H9 (cell line): Measurements from ENCODE around the gene HOXC12. TPM values are rescaled to one million over a fixed set of nuclear protein-coding genes. Genes with fewer than 3 reads are reported as not detected.

Source experiments
- DNase-seq: peaks from one replicate; pipeline ENCODE4 v3.0.0-alpha.2; 2017
- H2AFZ ChIP-seq: one replicate; pipeline ENCODE4 v1.6.1; 2013; ENCODE audit warnings: mild to moderate bottlenecking, low read length, control low read depth, moderate library complexity
- H2AK5ac ChIP-seq: 2 replicates; pipeline ENCODE4 v1.6.1; 2013; ENCODE audit warnings: low read length, control low read depth, mixed read lengths; ENCODE audit not compliant: insufficient read length
- H2BK120ac ChIP-seq: one replicate; pipeline ENCODE4 v1.6.1; 2013; ENCODE audit warnings: low read depth, mild to moderate bottlenecking, low read length, control low read depth, inconsistent platforms; ENCODE audit not compliant: poor library complexity, severe bottlenecking
- H2BK12ac ChIP-seq: 2 replicates; pipeline ENCODE4 v1.6.1; 2013; ENCODE audit warnings: low read length, control low read depth, mixed read lengths, low read depth; ENCODE audit not compliant: insufficient read length
- H2BK15ac ChIP-seq: 2 replicates; pipeline ENCODE4 v1.6.1; 2013; ENCODE audit warnings: low read depth, low read length, control low read depth
- H2BK20ac ChIP-seq: one replicate; pipeline ENCODE4 v1.6.1; 2013; ENCODE audit warnings: low read depth, mild to moderate bottlenecking, low read length, control low read depth, inconsistent platforms; ENCODE audit not compliant: poor library complexity, severe bottlenecking
- H2BK5ac ChIP-seq: 2 replicates; pipeline ENCODE4 v1.6.1; 2013; ENCODE audit warnings: low read length, control low read depth, mixed read lengths; ENCODE audit not compliant: insufficient read length
- H3K14ac ChIP-seq: 2 replicates; pipeline ENCODE4 v1.6.1; 2013; ENCODE audit warnings: low read length, control low read depth; ENCODE audit not compliant: insufficient read depth
- H3K18ac ChIP-seq: 2 replicates; pipeline ENCODE4 v1.6.1; 2013; ENCODE audit warnings: low read depth, mild to moderate bottlenecking, mixed read lengths, low read length, control low read depth; ENCODE audit not compliant: insufficient read length
- H3K23ac ChIP-seq: 2 replicates; pipeline ENCODE4 v1.6.1; 2013; ENCODE audit warnings: low read length, control low read depth, mixed read lengths, low read depth; ENCODE audit not compliant: insufficient read length
- H3K23me2 ChIP-seq: 2 replicates; pipeline ENCODE4 v1.6.1; 2013; ENCODE audit warnings: low read depth, mild to moderate bottlenecking, mixed read lengths, low read length, control low read depth; ENCODE audit not compliant: insufficient read length, poor library complexity, severe bottlenecking
- H3K27ac ChIP-seq: 2 replicates; pipeline ENCODE4 v1.5.1; 2013; ENCODE audit warnings: low read length, control low read depth, mixed read lengths, low read depth; ENCODE audit not compliant: insufficient read length
- H3K27me3 ChIP-seq: 2 replicates; pipeline ENCODE4 v1.6.1; 2013; ENCODE audit warnings: low read length, control low read depth, inconsistent platforms; ENCODE audit not compliant: insufficient read depth
- H3K4ac ChIP-seq: 2 replicates; pipeline ENCODE4 v1.6.1; 2013; ENCODE audit warnings: low read depth, mild to moderate bottlenecking, control low read depth, inconsistent platforms, low read length, moderate library complexity
- H3K4me1 ChIP-seq: 2 replicates; pipeline ENCODE4 v1.6.1; 2013; ENCODE audit warnings: low read length, control low read depth, inconsistent platforms; ENCODE audit not compliant: insufficient read depth
- H3K4me2 ChIP-seq: 2 replicates; pipeline ENCODE4 v1.6.1; 2013; ENCODE audit warnings: low read length, control low read depth, mixed read lengths; ENCODE audit not compliant: insufficient read length, insufficient read depth
- H3K56ac ChIP-seq: 2 replicates; pipeline ENCODE4 v1.6.1; 2013; ENCODE audit warnings: low read depth, mild to moderate bottlenecking, mixed read lengths, low read length, control low read depth; ENCODE audit not compliant: insufficient read length
- H3K79me1 ChIP-seq: 2 replicates; pipeline ENCODE4 v1.6.1; 2013; ENCODE audit warnings: low read depth, mild to moderate bottlenecking, moderate library complexity, low read length, control low read depth, inconsistent platforms; ENCODE audit not compliant: insufficient read depth, poor library complexity, severe bottlenecking
- H3K79me2 ChIP-seq: 2 replicates; pipeline ENCODE4 v1.6.1; 2013; ENCODE audit warnings: low read length, control low read depth, inconsistent platforms; ENCODE audit not compliant: insufficient read depth
- H3K9ac ChIP-seq: 2 replicates; pipeline ENCODE4 v1.6.1; 2013; ENCODE audit warnings: low read length, control low read depth, mixed read lengths; ENCODE audit not compliant: insufficient read length; ENCODE audit errors: extremely low read depth
- H3K9me3 ChIP-seq: one replicate; pipeline ENCODE4 v1.6.1; 2013; ENCODE audit warnings: low read depth, low read length, inconsistent platforms; ENCODE audit not compliant: control insufficient read depth
- H3T11ph ChIP-seq: one replicate; pipeline ENCODE4 v1.6.1; 2013; ENCODE audit warnings: mild to moderate bottlenecking, low read length, control low read depth, inconsistent platforms
- H4K20me1 ChIP-seq: one replicate; pipeline ENCODE4 v1.6.1; 2013; ENCODE audit not compliant: control insufficient read depth, insufficient read length, insufficient read depth
- H4K5ac ChIP-seq: 2 replicates; pipeline ENCODE4 v1.6.1; 2013; ENCODE audit warnings: low read depth, mild to moderate bottlenecking, mixed read lengths, low read length, control low read depth; ENCODE audit not compliant: insufficient read length
- H4K8ac ChIP-seq: replicated peaks from 2 replicates; pipeline ENCODE4 v1.6.1; 2013; ENCODE audit warnings: low read length, control low read depth, mixed read lengths, low read depth; ENCODE audit not compliant: insufficient read length
- H4K91ac ChIP-seq: 2 replicates; pipeline ENCODE4 v1.6.1; 2013; ENCODE audit warnings: low read depth, mild to moderate bottlenecking, moderate library complexity, mixed read lengths, low read length, control low read depth; ENCODE audit not compliant: insufficient read length
- H3K27ac Mint-ChIP-seq, 3 experiments: 2 replicates in 2 of 3; 3 replicates in 1 of 3; pipeline ENCODE4 v1.8.0; 2020 to 2021; ENCODE audit warnings: mixed read lengths in 3 of 3, mild to moderate bottlenecking in 1 of 3, moderate library complexity in 1 of 3
- H3K27me3 Mint-ChIP-seq: 2 replicates; pipeline ENCODE4 v1.8.0; 2021; ENCODE audit warnings: low read depth, mild to moderate bottlenecking, moderate library complexity, mixed read lengths
- H3K36me3 Mint-ChIP-seq, 3 experiments: 2 replicates in 2 of 3; 3 replicates in 1 of 3; pipeline ENCODE4 v1.8.0; 2020 to 2021; ENCODE audit warnings: low read depth in 3 of 3, mixed read lengths in 3 of 3; ENCODE audit not compliant: insufficient read depth in 1 of 3
- H3K4me1 Mint-ChIP-seq, 2 experiments: 2 replicates each; pipeline ENCODE4 v1.8.0; 2020; ENCODE audit warnings: mixed read lengths in 2 of 2
- H3K4me3 Mint-ChIP-seq, 2 experiments: 2 replicates in 1 of 2; 3 replicates in 1 of 2; pipeline ENCODE4 v1.8.0; 2020 to 2021; ENCODE audit warnings: mild to moderate bottlenecking in 2 of 2, mixed read lengths in 2 of 2, moderate library complexity in 1 of 2
- H3K9me3 Mint-ChIP-seq, 2 experiments: 2 replicates in 1 of 2; 3 replicates in 1 of 2; pipeline ENCODE4 v1.8.0; 2020; ENCODE audit warnings: mild to moderate bottlenecking in 2 of 2, mixed read lengths in 2 of 2, moderate library complexity in 1 of 2
- WGBS: extraction: QIAGEN DNeasy Blood & Tissue Kit; methylation state at CpG from one replicate; pipeline ENCODE4 v1.1.7; 2013; ENCODE audit warnings: missing lambda C conversion rate, low lambda C conversion rate, mixed read lengths; ENCODE audit not compliant: insufficient read length; ENCODE audit errors: extremely low coverage; 5-methylcytosine and 5-hydroxymethylcytosine counted together
- total RNA-seq: library from RNA; stranded (reverse); gene quantifications from 2 replicates; pipeline ENCODE4 v1.2.1, GENCODE V29; 2021
- TF ChIP-seq, protein P1 (sequence below): fragments of 200-600 bp; sonication (generic); conservative IDR thresholded peaks from 3 replicates; pipeline ENCODE4 v1.8.0; 2021; ENCODE audit warnings: antibody characterized with exemption, mild to moderate bottlenecking

HOXC12 gene
- total RNA-seq, 1 experiment from 2014 or later = not detected

DNA sequence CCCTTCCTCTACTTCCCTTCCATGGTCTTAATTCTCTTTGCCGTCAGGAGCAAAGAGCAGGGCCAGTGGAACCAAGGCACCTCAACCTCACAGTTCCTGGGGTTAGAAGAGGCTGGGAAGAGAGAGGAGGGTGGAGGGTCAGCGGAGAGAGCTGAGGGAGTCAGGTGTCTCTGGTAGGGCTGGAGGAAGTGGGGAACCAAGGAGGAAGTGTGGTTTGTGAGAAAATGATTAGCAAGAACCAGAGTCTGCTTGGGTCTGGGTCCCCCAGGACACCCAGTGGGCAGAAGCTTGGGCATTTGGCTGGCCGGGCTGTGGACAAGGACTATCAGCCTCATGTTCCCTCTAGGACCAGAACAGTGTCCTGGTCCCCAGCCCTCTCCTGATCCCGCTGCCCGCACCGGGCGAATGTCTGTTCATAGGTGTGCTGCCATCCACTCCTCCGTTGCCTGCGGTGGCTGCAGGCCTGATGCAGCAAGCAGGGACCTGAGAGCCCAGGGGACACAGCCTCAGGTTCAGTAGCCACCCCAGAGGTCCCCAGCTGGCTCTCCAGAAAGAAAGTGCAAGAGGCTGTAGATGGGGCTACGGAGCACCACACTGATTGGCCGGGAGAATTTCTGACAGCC, 2.3 kb downstream of the HOXC12 start:
- H3K79me1 ChIP-seq = no peaks in the 10 kb centered on the region
- H2BK15ac ChIP-seq = no peak overlapping the region
- H3K27me3 ChIP-seq = peaks cover 99% of the 10 kb centered on the region
- H2BK20ac ChIP-seq = no peak overlapping the region
- WGBS = no CpG with 5 or more reads among the region's 11 CpGs
- H2BK5ac ChIP-seq = no peak overlapping the region
- H3K18ac ChIP-seq = no peak overlapping the region
- no peak for DNase-seq
- no peak overlapping the region for H4K91ac ChIP-seq
- no peaks in the 10 kb centered on the region; a peak in 2 of 7 replicates for H3K36me3 Mint-ChIP-seq
- no peak overlapping the region for H3K9ac ChIP-seq
- TF ChIP-seq, protein P1, sequence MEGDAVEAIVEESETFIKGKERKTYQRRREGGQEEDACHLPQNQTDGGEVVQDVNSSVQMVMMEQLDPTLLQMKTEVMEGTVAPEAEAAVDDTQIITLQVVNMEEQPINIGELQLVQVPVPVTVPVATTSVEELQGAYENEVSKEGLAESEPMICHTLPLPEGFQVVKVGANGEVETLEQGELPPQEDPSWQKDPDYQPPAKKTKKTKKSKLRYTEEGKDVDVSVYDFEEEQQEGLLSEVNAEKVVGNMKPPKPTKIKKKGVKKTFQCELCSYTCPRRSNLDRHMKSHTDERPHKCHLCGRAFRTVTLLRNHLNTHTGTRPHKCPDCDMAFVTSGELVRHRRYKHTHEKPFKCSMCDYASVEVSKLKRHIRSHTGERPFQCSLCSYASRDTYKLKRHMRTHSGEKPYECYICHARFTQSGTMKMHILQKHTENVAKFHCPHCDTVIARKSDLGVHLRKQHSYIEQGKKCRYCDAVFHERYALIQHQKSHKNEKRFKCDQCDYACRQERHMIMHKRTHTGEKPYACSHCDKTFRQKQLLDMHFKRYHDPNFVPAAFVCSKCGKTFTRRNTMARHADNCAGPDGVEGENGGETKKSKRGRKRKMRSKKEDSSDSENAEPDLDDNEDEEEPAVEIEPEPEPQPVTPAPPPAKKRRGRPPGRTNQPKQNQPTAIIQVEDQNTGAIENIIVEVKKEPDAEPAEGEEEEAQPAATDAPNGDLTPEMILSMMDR = no peak
- no peaks in the 10 kb centered on the region for H3K79me2 ChIP-seq
- H3K27ac Mint-ChIP-seq = no peak overlapping the region; a peak in 1 of 7 replicates
- H3K4me1 Mint-ChIP-seq = peaks cover 4 to 11% of the 10 kb centered on the region in 2 experiments; a peak in 3 of 4 replicates
- H3K9me3 ChIP-seq = no peaks in the 10 kb centered on the region
- no peak overlapping the region for H4K5ac ChIP-seq
- H3K4me2 ChIP-seq = no peak overlapping the region
- H3K4ac ChIP-seq = no peak overlapping the region
- H3K27me3 Mint-ChIP-seq = peaks cover 99% of the 10 kb centered on the region
- H2AK5ac ChIP-seq = no peak overlapping the region
- no peak overlapping the region for H3T11ph ChIP-seq
- no peak overlapping the region for H3K23ac ChIP-seq
- H2AFZ ChIP-seq = no peak overlapping the region
- H4K20me1 ChIP-seq = no peaks in the 10 kb centered on the region
- H3K27ac ChIP-seq = no peak overlapping the region
- H3K4me3 Mint-ChIP-seq = no peak overlapping the region
- no peaks in the 10 kb centered on the region for H3K4me1 ChIP-seq
- H2BK12ac ChIP-seq = no peak overlapping the region
- H3K56ac ChIP-seq = no peak overlapping the region
- H3K9me3 Mint-ChIP-seq = peaks cover 0 to 3% of the 10 kb centered on the region in 2 experiments; a peak in 2 of 5 replicates
- H2BK120ac ChIP-seq = no peak overlapping the region
- no peak overlapping the region for H3K14ac ChIP-seq
- no peak overlapping the region for H4K8ac ChIP-seq
- H3K23me2 ChIP-seq = no peaks in the 10 kb centered on the region
